H1 (cell line): ENCODE results near the gene ZHX3. TPM values are rescaled to one million over a fixed set of nuclear protein-coding genes. Genes with fewer than 3 reads are reported as not detected.

ENCODE experiments used
- CTCF ChIA-PET: fragments of 300-600 bp; sonication (Branson Sonifier 250); formaldehyde crosslinking; loops from one replicate; lab custom pipeline; 2021; ENCODE audit not compliant: partially characterized antibody; lab: Charles Lee
- POLR2A ChIA-PET: fragments of 300-600 bp; sonication (Branson Sonifier 250); formaldehyde crosslinking; loops from one replicate; lab custom pipeline; 2021; ENCODE audit warnings: inconsistent platforms; ENCODE audit not compliant: partially characterized antibody; lab: Charles Lee
- DNase-seq, 2 experiments: peaks; one replicate each; pipeline versions ENCODE4 v3.0.0 to v3.0.0-alpha.2; 2010 to 2022; ENCODE audit warnings: low spot score in 2 of 2, low read depth in 1 of 2, mixed read lengths in 1 of 2
- FAIRE-seq: peaks from 2 replicates; lab custom pipeline; 2011; peaks lifted over from hg19 to GRCh38; lab: Jason Lieb, UNC
- H2AFZ ChIP-seq: 2 replicates; pipeline ENCODE4 v1.8.1; 2012; ENCODE audit warnings: low read length, inconsistent platforms
- H2AK5ac ChIP-seq: 2 replicates; pipeline ENCODE4 v1.6.1; 2013; ENCODE audit warnings: low read depth, low read length
- H2BK120ac ChIP-seq: replicated peaks from 2 replicates; pipeline ENCODE3; 2013; ENCODE audit warnings: low read depth, low read length, inconsistent platforms
- H2BK12ac ChIP-seq: 2 replicates; pipeline ENCODE4 v1.6.1; 2013; ENCODE audit warnings: low read depth, low read length
- H2BK15ac ChIP-seq: 2 replicates; pipeline ENCODE4 v1.6.1; 2013; ENCODE audit warnings: low read length
- H2BK20ac ChIP-seq: 2 replicates; pipeline ENCODE4 v1.6.1; 2013; ENCODE audit warnings: low read length
- H2BK5ac ChIP-seq: 2 replicates; pipeline ENCODE4 v1.6.1; 2013; ENCODE audit warnings: low read depth, low read length
- H3K14ac ChIP-seq: 2 replicates; pipeline ENCODE4 v1.6.1; 2013; ENCODE audit warnings: inconsistent platforms; ENCODE audit not compliant: insufficient read length
- H3K18ac ChIP-seq: 2 replicates; pipeline ENCODE4 v1.6.1; 2013; ENCODE audit warnings: low read length; ENCODE audit errors: extremely low read depth
- H3K23ac ChIP-seq: 2 replicates; pipeline ENCODE4 v1.6.1; 2013; ENCODE audit warnings: inconsistent platforms; ENCODE audit not compliant: insufficient read length
- H3K23me2 ChIP-seq: 2 replicates; pipeline ENCODE4 v1.6.1; 2013; ENCODE audit warnings: low read depth, low read length
- H3K27ac ChIP-seq: 2 replicates; pipeline ENCODE4 v1.6.1; 2011; ENCODE audit warnings: low read depth, low read length, inconsistent platforms
- H3K27me3 ChIP-seq, 4 experiments: replicated peaks in 1 of 4; 1 replicate in 1 of 4; 2 replicates in 3 of 4; pipeline versions ENCODE4 v1.6.1 to v1.8.1; 2011 to 2013; ENCODE audit warnings: low read length in 3 of 4, mild to moderate bottlenecking in 3 of 4, inconsistent platforms in 2 of 4, mixed read lengths in 2 of 4, moderate library complexity in 1 of 4; ENCODE audit not compliant: control insufficient read depth in 3 of 4, insufficient read depth in 3 of 4; ENCODE audit errors: extremely low read depth in 1 of 4
- H3K36me3 ChIP-seq, 4 experiments: 2 replicates each; pipeline versions ENCODE4 v1.6.1 to v1.8.1; 2011 to 2013; ENCODE audit warnings: mild to moderate bottlenecking in 4 of 4, low read length in 3 of 4, moderate library complexity in 2 of 4, control low read depth in 1 of 4, inconsistent platforms in 1 of 4; ENCODE audit not compliant: insufficient read depth in 4 of 4, control insufficient read depth in 2 of 4
- H3K4ac ChIP-seq: replicated peaks from 2 replicates; pipeline ENCODE3; 2013; ENCODE audit warnings: low read length, low read depth, mixed read lengths, inconsistent platforms; ENCODE audit not compliant: insufficient read length
- H3K4me1 ChIP-seq, 4 experiments: replicated peaks in 1 of 4; 1 replicate in 1 of 4; 2 replicates in 3 of 4; pipeline versions ENCODE4 v1.6.1 to v1.8.1; 2011 to 2013; ENCODE audit warnings: low read length in 3 of 4, inconsistent platforms in 2 of 4, mixed read lengths in 1 of 4; ENCODE audit not compliant: insufficient read depth in 4 of 4, control insufficient read depth in 3 of 4
- H3K4me2 ChIP-seq, 2 experiments: 2 replicates each; pipeline versions ENCODE4 v1.6.1 to v1.8.1; 2011 to 2013; ENCODE audit warnings: low read depth in 2 of 2, low read length in 2 of 2, control low read depth in 1 of 2, inconsistent platforms in 1 of 2, mild to moderate bottlenecking in 1 of 2; ENCODE audit not compliant: insufficient read depth in 1 of 2
- H3K4me3 ChIP-seq, 4 experiments: fragments of 200-600, 300-600 bp in 1 of 4; sonication (generic), shearing (Covaris generic), sonication (Bioruptor Twin) in 1 of 4; 2 replicates each; pipeline versions ENCODE4 v1.5.1 to v1.8.1; 2011 to 2016; ENCODE audit warnings: low read length in 4 of 4, low read depth in 3 of 4, control low read depth in 2 of 4, inconsistent platforms in 2 of 4, mild to moderate bottlenecking in 2 of 4, mixed read lengths in 1 of 4, moderate library complexity in 1 of 4; ENCODE audit not compliant: insufficient read depth in 2 of 4; ENCODE audit errors: extremely low read depth in 1 of 4
- H3K56ac ChIP-seq: replicated peaks from 2 replicates; pipeline ENCODE3; 2013; ENCODE audit warnings: low read depth, mild to moderate bottlenecking, mixed read lengths, low read length, inconsistent platforms; ENCODE audit not compliant: insufficient read length
- H3K79me1 ChIP-seq: 2 replicates; pipeline ENCODE4 v1.6.1; 2013; ENCODE audit warnings: low read depth, low read length, control low read depth
- H3K79me2 ChIP-seq, 2 experiments: 2 replicates each; pipeline versions ENCODE4 v1.6.1 to v1.8.1; 2012 to 2013; ENCODE audit warnings: low read length in 2 of 2, mild to moderate bottlenecking in 2 of 2, inconsistent platforms in 1 of 2; ENCODE audit not compliant: insufficient read depth in 2 of 2, control insufficient read depth in 1 of 2
- H3K9ac ChIP-seq, 4 experiments: replicated peaks in 1 of 4; 1 replicate in 1 of 4; 2 replicates in 3 of 4; pipeline versions ENCODE4 v1.6.1 to v1.8.1; 2011 to 2013; ENCODE audit warnings: low read depth in 3 of 4, low read length in 3 of 4, control low read depth in 2 of 4, mild to moderate bottlenecking in 2 of 4, moderate library complexity in 2 of 4, inconsistent platforms in 1 of 4; ENCODE audit errors: extremely low read depth in 1 of 4
- H3K9me3 ChIP-seq, 2 experiments: 2 replicates each; pipeline versions ENCODE4 v1.6.1 to v1.8.1; 2012 to 2013; ENCODE audit warnings: mild to moderate bottlenecking in 2 of 2, moderate library complexity in 2 of 2, control low read depth in 1 of 2, inconsistent platforms in 1 of 2, low read depth in 1 of 2, low read length in 1 of 2, mixed read lengths in 1 of 2; ENCODE audit not compliant: insufficient read depth in 2 of 2
- H4K20me1 ChIP-seq, 2 experiments: replicated peaks in 1 of 2; 2 replicates each; pipeline versions ENCODE3 to v1.8.1; 2011 to 2013; ENCODE audit warnings: inconsistent platforms in 2 of 2, low read length in 2 of 2, mild to moderate bottlenecking in 1 of 2; ENCODE audit not compliant: insufficient read depth in 2 of 2, control insufficient read depth in 1 of 2
- H4K5ac ChIP-seq: 2 replicates; pipeline ENCODE4 v1.6.1; 2013; ENCODE audit warnings: low read length, low read depth, mixed read lengths, inconsistent platforms; ENCODE audit not compliant: insufficient read length
- H4K8ac ChIP-seq: 2 replicates; pipeline ENCODE4 v1.8.0; 2013; ENCODE audit warnings: mild to moderate bottlenecking, moderate library complexity, low read length, inconsistent platforms; ENCODE audit not compliant: insufficient read depth; ENCODE audit errors: extremely low read depth
- H4K91ac ChIP-seq: replicated peaks from 2 replicates; pipeline ENCODE3; 2013; ENCODE audit warnings: low read length, mixed read lengths, inconsistent platforms; ENCODE audit not compliant: insufficient read length
- CEBPB ChIP-seq: IDR thresholded peaks from 2 replicates; pipeline ENCODE4 v1.6.1; 2012; ENCODE audit warnings: low read depth, low read length
- CREB1 ChIP-seq: IDR thresholded peaks from 2 replicates; pipeline ENCODE4 v1.6.1; 2012; ENCODE audit warnings: inconsistent platforms
- EGR1 ChIP-seq: IDR thresholded peaks from 2 replicates; pipeline ENCODE4 v1.6.1; 2011; ENCODE audit warnings: low read depth, low read length, borderline replicate concordance
- EP300 ChIP-seq, 2 experiments: IDR thresholded peaks; 1 replicate in 1 of 2; 2 replicates in 1 of 2; pipeline ENCODE4 v1.6.1; 2011 to 2012; ENCODE audit warnings: low read depth in 2 of 2, low read length in 2 of 2, mild to moderate bottlenecking in 2 of 2, borderline replicate concordance in 1 of 2, inconsistent platforms in 1 of 2, moderate library complexity in 1 of 2
- FOSL1 ChIP-seq: IDR thresholded peaks from 2 replicates; pipeline ENCODE4 v1.6.1; 2011; ENCODE audit warnings: mild to moderate bottlenecking, low read depth, low read length, moderate library complexity; ENCODE audit not compliant: insufficient read depth
- GABPA ChIP-seq: IDR thresholded peaks from 2 replicates; pipeline ENCODE4 v1.6.1; 2011; ENCODE audit warnings: mild to moderate bottlenecking, low read length, moderate library complexity, borderline replicate concordance; ENCODE audit not compliant: insufficient read depth
- GTF2F1 ChIP-seq: IDR thresholded peaks from 2 replicates; pipeline ENCODE4 v1.6.1; 2012; ENCODE audit warnings: low read depth, low read length, improper control_type of control experiment, borderline replicate concordance
- HDAC6 ChIP-seq: IDR thresholded peaks from one replicate; pipeline ENCODE4 v1.7.1; 2012; ENCODE audit warnings: low read depth, mild to moderate bottlenecking, inconsistent platforms, low read length, moderate library complexity
- JUND ChIP-seq: IDR thresholded peaks from 2 replicates; pipeline ENCODE4 v1.6.1; 2011; ENCODE audit warnings: mild to moderate bottlenecking, improper control_type of control experiment, low read length
- MAFK ChIP-seq: IDR thresholded peaks from 2 replicates; pipeline ENCODE4 v1.6.1; 2012; ENCODE audit warnings: low read depth, mild to moderate bottlenecking, improper control_type of control experiment, low read length
- PHF8 ChIP-seq: fragments of 200-600 bp; sonication (generic); conservative IDR thresholded peaks from 2 replicates; pipeline ENCODE4 v1.7.1; 2012; ENCODE audit warnings: low read depth, mild to moderate bottlenecking, inconsistent platforms, low read length, moderate library complexity
- RNF2 ChIP-seq: fragments of 200-900, 300-1000 bp; sonication (generic); IDR thresholded peaks from 2 replicates; pipeline ENCODE4 v1.7.1; 2016; ENCODE audit warnings: borderline replicate concordance, low read depth, mild to moderate bottlenecking, antibody characterized with exemption, low read length; ENCODE audit not compliant: poor library complexity, severe bottlenecking; ENCODE audit errors: missing control alignments
- RXRA ChIP-seq: IDR thresholded peaks from 2 replicates; pipeline ENCODE4 v1.6.1; 2011; ENCODE audit warnings: low read depth, mild to moderate bottlenecking, low read length, moderate library complexity; ENCODE audit not compliant: insufficient read depth
- WGBS, 2 experiments: shearing (Covaris generic) in 1 of 2; methylation state at CpG; one replicate each; pipeline versions ENCODE4 v1.1.6 to v1.1.7; 2013 to 2015; ENCODE audit warnings: low lambda C conversion rate in 2 of 2, mixed read lengths in 2 of 2, inconsistent platforms in 1 of 2, low coverage in 1 of 2, missing lambda C conversion rate in 1 of 2; ENCODE audit not compliant: insufficient replicate concordance in 2 of 2, insufficient coverage in 1 of 2, insufficient read length in 1 of 2; ENCODE audit errors: extremely low coverage in 1 of 2, missing lambda C conversion rate in 1 of 2; 5-methylcytosine and 5-hydroxymethylcytosine counted together
- polyA plus RNA-seq, 7 experiments: library from polyadenylated mRNA; depleted of rRNA in 3 of 7; stranded (reverse) in 5 of 7; unstranded in 2 of 7; fragments of >200 nt in 5 of 7; fragments of 200-250 nt in 2 of 7; gene quantifications; 1 replicate in 5 of 7; 2 replicates in 1 of 7; 4 replicates in 1 of 7; pipeline versions ENCODE4 v1.2.1 to v1.2.3, GENCODE V29; 2011 to 2013; ENCODE audit warnings: missing spikeins in 2 of 7, mixed read lengths in 2 of 7
- total RNA-seq: library from RNA; stranded (reverse); fragmentation: NEBNext Ultra II Directional; extraction: Animal tissue kit (Norgen Biotek cat#: 25700); gene quantifications from 2 replicates; pipeline ENCODE4 v1.2.1, GENCODE V29; 2021
- TF ChIP-seq, protein P1 (sequence below): IDR thresholded peaks from 2 replicates; pipeline ENCODE4 v1.6.1; 2012; ENCODE audit warnings: inconsistent platforms

ZHX3 gene
- total and polyA plus RNA-seq, 2 of the 8 experiments (the other 6 are each of a cell fraction or from before 2014, with no cell fraction given): 1.00 to 7.8 TPM

DNA sequence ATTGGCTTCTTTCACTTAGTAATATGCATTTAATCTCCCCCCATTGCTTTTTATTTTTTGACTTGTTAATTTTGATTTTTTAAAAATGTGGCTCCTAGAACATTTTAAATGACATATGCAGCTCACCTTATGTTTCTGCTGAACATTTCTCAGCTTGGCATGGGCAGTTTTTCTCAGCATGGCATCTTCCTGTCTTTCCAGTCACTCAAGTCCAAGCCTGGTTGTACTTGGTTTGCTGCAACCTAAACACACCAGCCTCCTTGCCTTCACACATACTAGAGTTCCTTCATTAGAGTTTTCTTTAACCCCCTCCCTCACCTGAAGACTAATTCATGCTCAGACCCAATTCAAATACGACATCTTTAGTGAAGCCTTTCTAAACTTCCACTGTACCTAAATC is 86.4 kb downstream of the ZHX3 start:
- Histone ChIP-seq H3K23me2 (no peaks in the 10 kb centered on the region), H3K4me2 (no peak overlapping the region), H4K5ac (no peak overlapping the region), H2BK120ac (no peak overlapping the region), H3K23ac (no peak overlapping the region), H3K4me1 (no peaks in the 10 kb centered on the region), H3K4me3 (no peak overlapping the region), H2BK15ac (no peak overlapping the region), H2AK5ac (no peak overlapping the region), H2BK5ac (no peak overlapping the region), H3K9me3 (no peaks in the 10 kb centered on the region), H3K4ac (no peak overlapping the region), H3K36me3 (no peaks in the 10 kb centered on the region), H4K91ac (no peak overlapping the region), H3K18ac (no peak overlapping the region), H2BK12ac (no peak overlapping the region), H3K79me2 (no peaks in the 10 kb centered on the region), H3K14ac (no peak overlapping the region), H2AFZ (no peak overlapping the region), H2BK20ac (no peak overlapping the region), H4K8ac (no peak overlapping the region), H3K9ac (no peak overlapping the region), H3K27ac (no peak overlapping the region), H3K56ac (no peak overlapping the region), H3K79me1 (no peaks in the 10 kb centered on the region), H3K27me3 (no peaks in the 10 kb centered on the region), H4K20me1 (no peaks in the 10 kb centered on the region)
- no peak for DNase-seq
- WGBS, 2 experiments: 82% methylated on average over 1 of the region's 1 CpG; no CpG with 5 or more reads in 1 of the 2 experiments
- CTCF ChIA-PET: interaction anchor here (0.9 to 1.8 kb wide), 4 partner anchors 11 to 26 kb away, joined by 3 to 4 read pairs (median 3); no protein-coding TSS in a partner anchor
- POLR2A ChIA-PET: no interaction called here
- FAIRE-seq: no peak
- TF ChIP-seq, protein P1, sequence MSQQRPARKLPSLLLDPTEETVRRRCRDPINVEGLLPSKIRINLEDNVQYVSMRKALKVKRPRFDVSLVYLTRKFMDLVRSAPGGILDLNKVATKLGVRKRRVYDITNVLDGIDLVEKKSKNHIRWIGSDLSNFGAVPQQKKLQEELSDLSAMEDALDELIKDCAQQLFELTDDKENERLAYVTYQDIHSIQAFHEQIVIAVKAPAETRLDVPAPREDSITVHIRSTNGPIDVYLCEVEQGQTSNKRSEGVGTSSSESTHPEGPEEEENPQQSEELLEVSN: no peak
- TF ChIP-seq PHF8 (no peak), RXRA (no peak), GTF2F1 (no peak), RNF2 (no peak), HDAC6 (no peak), FOSL1 (no peak), EGR1 (no peak), GABPA (no peak), JUND (no peak), CREB1 (no peak), MAFK (no peak), CEBPB (no peak), EP300 (IDR thresholded peaks at IDR 0.05; ENCODE audit: borderline replicate concordance in 1 of 2, low read depth in 2 of 2, low read length in 2 of 2) (no peak)
